ENCODE data around the gene GDPD4. TPM values are rescaled to one million over a fixed set of nuclear protein-coding genes. Genes with fewer than 3 reads are reported as not detected.

The GDPD4 gene
- total RNA-seq, 1 donor from 2014 or later: not detected

DNA sequence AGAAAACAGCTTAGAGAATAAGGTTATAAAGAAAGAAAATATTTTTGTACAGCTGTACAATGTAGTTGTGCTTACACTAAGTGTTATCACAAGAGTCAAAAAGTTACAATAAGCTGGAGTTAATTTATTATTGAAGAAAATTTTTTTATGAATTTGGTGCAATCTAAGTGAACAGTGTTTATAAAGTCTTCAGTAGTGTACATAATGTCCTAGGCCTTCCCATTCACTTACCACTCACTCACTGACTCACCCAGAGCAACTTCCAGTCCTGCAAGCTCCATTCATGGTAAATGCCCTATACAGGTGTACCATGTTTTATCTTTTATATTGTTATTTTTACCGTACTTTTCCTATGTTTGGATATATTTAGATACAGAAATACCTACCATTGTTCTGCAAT lies 34.7 kb downstream of the GDPD4 start:
- TF ChIP-seq, protein P1, sequence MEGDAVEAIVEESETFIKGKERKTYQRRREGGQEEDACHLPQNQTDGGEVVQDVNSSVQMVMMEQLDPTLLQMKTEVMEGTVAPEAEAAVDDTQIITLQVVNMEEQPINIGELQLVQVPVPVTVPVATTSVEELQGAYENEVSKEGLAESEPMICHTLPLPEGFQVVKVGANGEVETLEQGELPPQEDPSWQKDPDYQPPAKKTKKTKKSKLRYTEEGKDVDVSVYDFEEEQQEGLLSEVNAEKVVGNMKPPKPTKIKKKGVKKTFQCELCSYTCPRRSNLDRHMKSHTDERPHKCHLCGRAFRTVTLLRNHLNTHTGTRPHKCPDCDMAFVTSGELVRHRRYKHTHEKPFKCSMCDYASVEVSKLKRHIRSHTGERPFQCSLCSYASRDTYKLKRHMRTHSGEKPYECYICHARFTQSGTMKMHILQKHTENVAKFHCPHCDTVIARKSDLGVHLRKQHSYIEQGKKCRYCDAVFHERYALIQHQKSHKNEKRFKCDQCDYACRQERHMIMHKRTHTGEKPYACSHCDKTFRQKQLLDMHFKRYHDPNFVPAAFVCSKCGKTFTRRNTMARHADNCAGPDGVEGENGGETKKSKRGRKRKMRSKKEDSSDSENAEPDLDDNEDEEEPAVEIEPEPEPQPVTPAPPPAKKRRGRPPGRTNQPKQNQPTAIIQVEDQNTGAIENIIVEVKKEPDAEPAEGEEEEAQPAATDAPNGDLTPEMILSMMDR (IDR thresholded peaks at IDR 0.05; ENCODE audit: unreplicated experiment): no peak
- Mint-ChIP-seq H3K9me3 (ENCODE audit: unreplicated experiment) (no peaks in the 10 kb centered on the region), H3K4me3 (ENCODE audit: unreplicated experiment) (no peak overlapping the region), H3K4me1 (ENCODE audit: unreplicated experiment) (peaks cover 7% of the 10 kb centered on the region), H3K27ac (ENCODE audit: unreplicated experiment) (no peak overlapping the region), H3K36me3 (ENCODE audit: low read depth, unreplicated experiment) (no peaks in the 10 kb centered on the region), H3K27me3 (ENCODE audit: unreplicated experiment) (peaks cover 1% of the 10 kb centered on the region)
- DNase-seq (ENCODE audit: low spot score): no peak

DNA sequence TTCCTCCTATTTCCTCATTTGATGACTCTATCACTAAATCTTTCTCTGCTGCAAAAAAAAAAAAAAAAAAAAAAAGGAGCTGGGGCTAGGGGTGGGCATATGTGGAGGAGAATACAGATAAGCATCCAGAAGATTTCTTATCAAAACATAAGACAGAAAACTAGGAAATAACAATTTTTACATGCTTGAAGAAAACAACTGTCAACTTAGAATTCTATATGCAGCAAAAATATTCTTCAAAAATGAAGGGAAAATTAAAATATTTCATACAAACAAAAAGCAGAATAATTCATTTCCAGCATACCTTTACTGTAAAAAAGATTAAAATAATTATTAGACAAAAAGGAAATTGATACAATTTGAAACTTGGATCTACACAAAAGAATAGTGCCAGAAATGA lies 38.7 kb downstream of the GDPD4 start:
- no peak overlapping the region for H3K27ac Mint-ChIP-seq (ENCODE audit: unreplicated experiment)
- no peaks in the 10 kb centered on the region for H3K9me3 Mint-ChIP-seq (ENCODE audit: unreplicated experiment)
- no peak for DNase-seq (ENCODE audit: low spot score)
- peaks cover 4% of the 10 kb centered on the region for H3K4me1 Mint-ChIP-seq (ENCODE audit: unreplicated experiment)
- H3K36me3 Mint-ChIP-seq (ENCODE audit: low read depth, unreplicated experiment): no peaks in the 10 kb centered on the region
- no peak overlapping the region for H3K4me3 Mint-ChIP-seq (ENCODE audit: unreplicated experiment)
- peaks cover 1% of the 10 kb centered on the region for H3K27me3 Mint-ChIP-seq (ENCODE audit: unreplicated experiment)
- TF ChIP-seq, protein P1 (IDR thresholded peaks at IDR 0.05; ENCODE audit: unreplicated experiment): no peak

DNA sequence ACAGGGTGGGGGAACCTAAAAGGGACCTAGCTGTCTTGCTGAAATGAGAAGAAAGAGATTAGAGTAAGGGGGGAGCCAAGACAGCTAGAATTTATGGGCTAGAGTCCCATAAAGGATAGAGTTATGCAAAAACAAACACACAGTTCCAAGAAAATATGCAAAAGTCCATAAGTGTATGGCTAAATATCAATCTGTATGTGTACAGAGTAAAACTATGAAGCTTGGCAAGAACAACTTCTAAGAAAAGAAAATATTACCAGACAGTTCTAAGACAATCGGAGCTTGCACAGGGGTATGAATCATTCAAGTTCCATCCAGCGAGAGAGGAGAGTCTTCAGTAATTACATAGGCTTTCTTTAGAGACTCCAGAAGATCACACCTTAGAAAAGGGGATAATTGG lies 41.8 kb downstream of the GDPD4 start:
- Mint-ChIP-seq H3K27ac (ENCODE audit: unreplicated experiment) (no peak overlapping the region), H3K4me1 (ENCODE audit: unreplicated experiment) (peaks cover 3% of the 10 kb centered on the region), H3K27me3 (ENCODE audit: unreplicated experiment) (peaks cover 1% of the 10 kb centered on the region), H3K4me3 (ENCODE audit: unreplicated experiment) (no peak overlapping the region), H3K36me3 (ENCODE audit: low read depth, unreplicated experiment) (no peaks in the 10 kb centered on the region), H3K9me3 (ENCODE audit: unreplicated experiment) (no peaks in the 10 kb centered on the region)
- TF ChIP-seq, protein P1 (IDR thresholded peaks at IDR 0.05; ENCODE audit: unreplicated experiment): no peak
- no peak for DNase-seq (ENCODE audit: low spot score)

DNA sequence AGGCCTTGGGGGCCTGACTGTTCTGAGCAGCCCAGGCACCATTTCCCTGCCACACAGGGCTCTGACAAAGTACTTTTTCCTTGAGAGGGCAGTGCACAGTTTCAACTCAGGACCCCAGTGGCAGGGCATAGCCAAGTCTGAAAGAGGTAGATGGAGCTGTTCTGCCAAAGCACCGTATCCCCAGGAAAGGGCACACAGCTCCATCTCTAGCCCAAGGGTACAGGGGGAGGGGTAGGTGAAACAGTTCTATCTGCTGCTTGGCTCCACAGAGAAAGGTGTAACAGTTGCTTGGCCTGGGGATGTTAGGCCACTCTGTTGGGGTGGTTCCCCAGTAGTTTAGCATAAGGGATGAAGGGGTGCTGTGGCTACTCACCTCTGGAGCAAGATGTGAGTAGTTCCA lies 47.8 kb downstream of the GDPD4 start:
- Mint-ChIP-seq H3K36me3 (ENCODE audit: low read depth, unreplicated experiment) (no peaks in the 10 kb centered on the region), H3K9me3 (ENCODE audit: unreplicated experiment) (no peaks in the 10 kb centered on the region), H3K27me3 (ENCODE audit: unreplicated experiment) (no peaks in the 10 kb centered on the region), H3K4me1 (ENCODE audit: unreplicated experiment) (peaks cover 3% of the 10 kb centered on the region), H3K27ac (ENCODE audit: unreplicated experiment) (no peak overlapping the region), H3K4me3 (ENCODE audit: unreplicated experiment) (no peak overlapping the region)
- DNase-seq (ENCODE audit: low spot score): no peak
- TF ChIP-seq, protein P1 (IDR thresholded peaks at IDR 0.05; ENCODE audit: unreplicated experiment): no peak

DNA sequence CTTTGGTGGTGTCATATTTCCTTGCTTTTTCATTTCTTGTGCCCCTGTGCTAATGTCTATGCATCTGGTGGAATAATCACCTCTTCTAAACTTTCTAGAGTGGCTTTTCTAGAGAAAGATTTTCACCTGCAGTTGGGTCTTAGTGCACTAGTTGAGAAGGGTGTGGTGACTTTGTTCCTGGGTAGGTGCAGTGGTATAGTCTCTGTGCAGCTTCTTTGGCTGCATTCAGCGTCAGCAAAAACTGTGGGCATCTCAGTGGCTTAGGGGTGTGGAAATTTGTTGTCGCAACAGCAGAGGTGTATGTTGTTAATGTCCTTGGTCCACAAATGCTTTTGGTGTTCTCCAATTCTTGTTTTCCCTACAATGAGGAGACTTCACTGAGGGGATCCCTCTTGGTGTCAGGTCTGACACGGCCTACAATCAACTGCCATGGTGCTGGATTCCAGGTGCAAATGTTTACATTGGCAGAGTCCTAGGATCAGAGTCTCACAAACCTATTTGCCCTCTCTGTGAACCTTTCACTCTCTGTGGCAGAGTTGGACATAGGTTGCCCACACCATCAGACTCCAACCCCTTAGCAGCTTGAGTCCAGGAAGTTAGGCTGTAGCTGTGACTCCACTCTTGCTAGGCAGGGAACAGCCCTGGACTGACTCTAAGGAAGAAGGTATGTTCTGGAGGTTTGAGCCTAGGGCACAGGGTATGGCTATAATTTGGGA lies 48.8 kb downstream of the GDPD4 start:
- Mint-ChIP-seq H3K27me3 (ENCODE audit: unreplicated experiment) (no peaks in the 10 kb centered on the region), H3K36me3 (ENCODE audit: low read depth, unreplicated experiment) (no peaks in the 10 kb centered on the region), H3K27ac (ENCODE audit: unreplicated experiment) (no peak overlapping the region), H3K9me3 (ENCODE audit: unreplicated experiment) (no peaks in the 10 kb centered on the region), H3K4me3 (ENCODE audit: unreplicated experiment) (no peak overlapping the region), H3K4me1 (ENCODE audit: unreplicated experiment) (peaks cover 3% of the 10 kb centered on the region)
- DNase-seq (ENCODE audit: low spot score): no peak
- TF ChIP-seq, protein P1 (IDR thresholded peaks at IDR 0.05; ENCODE audit: unreplicated experiment): no peak
